ENCODE data around the gene SNX8. TPM values are rescaled to one million over a fixed set of nuclear protein-coding genes. Genes with fewer than 3 reads are reported as not detected.

The SNX8 gene
- total and polyA plus RNA-seq, 2 donors (not counting 3 experiments of a cell fraction or from before 2014, with no cell fraction given): 24.5 to 50.3 TPM

DNA sequence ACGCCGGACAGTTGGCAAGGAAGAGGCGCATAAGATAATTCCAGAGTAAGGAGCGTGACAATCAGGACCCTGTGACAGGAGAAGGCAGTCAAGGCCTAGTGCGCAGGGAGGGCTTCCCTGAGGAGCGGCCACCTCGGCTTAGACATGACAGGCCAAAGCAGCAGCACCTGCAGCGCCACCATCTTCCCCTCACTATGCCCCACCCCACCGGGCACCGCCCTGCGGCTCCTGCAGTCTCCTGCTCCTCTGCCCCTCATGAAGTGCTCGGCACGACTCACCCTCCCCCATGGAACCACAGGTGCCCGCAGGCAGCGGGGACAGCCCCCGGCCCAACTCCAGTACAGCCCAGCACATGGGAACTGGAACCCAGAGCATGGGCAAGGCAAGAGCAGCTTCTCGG is 93.3 kb downstream of the SNX8 start:
- dilution Hi-C loops (cut with MboI; ENCODE audit: extremely low pct_ligation_motif_present, low sequenced_read_pairs): no loop called here

GRCh38 chr7:2220506-2220905 is 93.7 kb downstream of the SNX8 start:
- no peak for FAIRE-seq
- no TSS peak for BruUV-seq (replicated peaks)
- dilution Hi-C loops (cut with MboI; ENCODE audit: extremely low pct_ligation_motif_present, low sequenced_read_pairs): no loop called here

More for the DNA sequence above, 93.3 kb downstream of the SNX8 start:
- Histone ChIP-seq H3K9ac (replicated peaks; ENCODE audit: extremely low read depth, insufficient read depth, low read length) (no peak overlapping the region), H3K27ac (ENCODE audit: insufficient read depth, low read depth, low read length) (no peak overlapping the region), H3K4me3 (replicated peaks in 1 of 3; ENCODE audit: insufficient read depth in 1 of 3, low read depth in 1 of 3, low read length in 3 of 3) (no peak overlapping the region), H4K20me1 (replicated peaks; ENCODE audit: control insufficient read depth, extremely low read depth, insufficient read depth, low read length) (no peaks in the 10 kb centered on the region), H3K4me2 (ENCODE audit: insufficient read depth, low read length) (no peak overlapping the region), H3K9me1 (replicated peaks; ENCODE audit: control insufficient read depth, extremely low read depth, insufficient read depth, low read length) (no peaks in the 10 kb centered on the region), H3K4me1 (ENCODE audit: control insufficient read depth, extremely low read depth, insufficient read depth, low read length) (no peaks in the 10 kb centered on the region), H3K36me3 (ENCODE audit: control insufficient read depth in 2 of 2, extremely low read depth in 1 of 2, insufficient read depth in 2 of 2, low read length in 2 of 2) (peaks cover 10 to 49% of the 10 kb centered on the region in 2 experiments), H3K79me2 (ENCODE audit: control insufficient read depth, insufficient read depth, low read length) (no peaks in the 10 kb centered on the region), H3K27me3 (ENCODE audit: control insufficient read depth in 2 of 2, insufficient read depth in 2 of 2, low read length in 2 of 2) (no peaks in the 10 kb centered on the region), H3K9me3 (replicated peaks; ENCODE audit: control insufficient read depth, insufficient read depth, low read length) (no peaks in the 10 kb centered on the region), H2AFZ (ENCODE audit: low read depth, low read length) (no peak overlapping the region)
- no TSS peak for BruUV-seq (replicated peaks)
- no peak for FAIRE-seq
- POLR2A ChIA-PET: no interaction called here
- TF ChIP-seq, protein P1, sequence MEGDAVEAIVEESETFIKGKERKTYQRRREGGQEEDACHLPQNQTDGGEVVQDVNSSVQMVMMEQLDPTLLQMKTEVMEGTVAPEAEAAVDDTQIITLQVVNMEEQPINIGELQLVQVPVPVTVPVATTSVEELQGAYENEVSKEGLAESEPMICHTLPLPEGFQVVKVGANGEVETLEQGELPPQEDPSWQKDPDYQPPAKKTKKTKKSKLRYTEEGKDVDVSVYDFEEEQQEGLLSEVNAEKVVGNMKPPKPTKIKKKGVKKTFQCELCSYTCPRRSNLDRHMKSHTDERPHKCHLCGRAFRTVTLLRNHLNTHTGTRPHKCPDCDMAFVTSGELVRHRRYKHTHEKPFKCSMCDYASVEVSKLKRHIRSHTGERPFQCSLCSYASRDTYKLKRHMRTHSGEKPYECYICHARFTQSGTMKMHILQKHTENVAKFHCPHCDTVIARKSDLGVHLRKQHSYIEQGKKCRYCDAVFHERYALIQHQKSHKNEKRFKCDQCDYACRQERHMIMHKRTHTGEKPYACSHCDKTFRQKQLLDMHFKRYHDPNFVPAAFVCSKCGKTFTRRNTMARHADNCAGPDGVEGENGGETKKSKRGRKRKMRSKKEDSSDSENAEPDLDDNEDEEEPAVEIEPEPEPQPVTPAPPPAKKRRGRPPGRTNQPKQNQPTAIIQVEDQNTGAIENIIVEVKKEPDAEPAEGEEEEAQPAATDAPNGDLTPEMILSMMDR (IDR thresholded peaks at IDR 0.05; ENCODE audit: extremely low read depth in 1 of 2, insufficient read depth in 1 of 2, low read depth in 1 of 2, low read length in 2 of 2): no peak
- no peak for TF ChIP-seq JUN (IDR thresholded peaks at IDR 0.05; ENCODE audit: borderline replicate concordance, insufficient read depth, insufficient read length, low read depth)
- no peak for TF ChIP-seq POLR2A (IDR thresholded peaks at IDR 0.05; ENCODE audit: low read depth, low read length)
- no peak for TF ChIP-seq FOS (IDR thresholded peaks at IDR 0.05; ENCODE audit: borderline replicate concordance, insufficient read depth, low read length)
- no peak for TF ChIP-seq EZH2 (IDR thresholded peaks at IDR 0.05; ENCODE audit: borderline replicate concordance, low read depth, low read length, severe bottlenecking)
- no peak for TF ChIP-seq GATA2 (IDR thresholded peaks at IDR 0.05; ENCODE audit: insufficient read depth, insufficient read length, low read depth, low read length)
- intact Hi-C loops (cut with micrococcal nuclease): no loop called here
- no peak for DNase-seq (ENCODE audit: low read depth, low spot score)
- CTCF ChIA-PET: no interaction called here

More at GRCh38 chr7:2220506-2220905, 93.7 kb downstream of the SNX8 start:
- Histone ChIP-seq H3K4me3 (replicated peaks in 1 of 3; ENCODE audit: insufficient read depth in 1 of 3, low read depth in 1 of 3, low read length in 3 of 3) (no peak overlapping the region), H3K27me3 (ENCODE audit: control insufficient read depth in 2 of 2, insufficient read depth in 2 of 2, low read length in 2 of 2) (no peaks in the 10 kb centered on the region), H2AFZ (ENCODE audit: low read depth, low read length) (no peak overlapping the region), H3K27ac (ENCODE audit: insufficient read depth, low read depth, low read length) (no peak overlapping the region), H3K9me3 (replicated peaks; ENCODE audit: control insufficient read depth, insufficient read depth, low read length) (no peaks in the 10 kb centered on the region), H3K79me2 (ENCODE audit: control insufficient read depth, insufficient read depth, low read length) (no peaks in the 10 kb centered on the region), H3K9me1 (replicated peaks; ENCODE audit: control insufficient read depth, extremely low read depth, insufficient read depth, low read length) (no peaks in the 10 kb centered on the region), H3K9ac (replicated peaks; ENCODE audit: extremely low read depth, insufficient read depth, low read length) (no peak overlapping the region), H3K4me2 (ENCODE audit: insufficient read depth, low read length) (no peak overlapping the region), H4K20me1 (replicated peaks; ENCODE audit: control insufficient read depth, extremely low read depth, insufficient read depth, low read length) (no peaks in the 10 kb centered on the region), H3K4me1 (ENCODE audit: control insufficient read depth, extremely low read depth, insufficient read depth, low read length) (no peaks in the 10 kb centered on the region), H3K36me3 (ENCODE audit: control insufficient read depth in 2 of 2, extremely low read depth in 1 of 2, insufficient read depth in 2 of 2, low read length in 2 of 2) (peaks cover 8 to 49% of the 10 kb centered on the region in 2 experiments)
- POLR2A ChIA-PET: no interaction called here
- TF ChIP-seq JUN (IDR thresholded peaks at IDR 0.05; ENCODE audit: borderline replicate concordance, insufficient read depth, insufficient read length, low read depth) (no peak), MYC (IDR thresholded peaks at IDR 0.05; ENCODE audit: low read depth, low read length) (no peak), POLR2A (IDR thresholded peaks at IDR 0.05; ENCODE audit: low read depth, low read length) (no peak), POLR2AphosphoS5 (IDR thresholded peaks at IDR 0.05; ENCODE audit: insufficient read depth, low read depth, low read length) (no peak), MAX (IDR thresholded peaks at IDR 0.05; ENCODE audit: insufficient read depth, insufficient read length) (no peak)
- DNase-seq (ENCODE audit: low read depth, low spot score): no peak
- CTCF ChIA-PET: no interaction called here
- intact Hi-C loops (cut with micrococcal nuclease): no loop called here

All from endothelial cell of umbilical vein (primary cell).